Astrocyte (in vitro differentiated cells and primary cell): ENCODE measurements around the gene SENP1. TPM values are rescaled to one million over a fixed set of nuclear protein-coding genes. Genes with fewer than 3 reads are reported as not detected.

ENCODE experiments used
- DNase-seq: peaks from one replicate; pipeline ENCODE4 v3.0.0-alpha.2; 2010; ENCODE audit warnings: low read depth
- FAIRE-seq: peaks from 2 replicates; lab custom pipeline; 2011; peaks lifted over from hg19 to GRCh38; lab: Jason Lieb, UNC
- H2AFZ ChIP-seq: 2 replicates; pipeline ENCODE4 v1.6.0; 2012; ENCODE audit warnings: low read depth, low read length, inconsistent platforms
- H3K27ac ChIP-seq: 2 replicates; pipeline ENCODE4 v1.5.1; 2011; ENCODE audit warnings: low read depth, low read length, inconsistent platforms
- H3K27me3 ChIP-seq: 2 replicates; pipeline ENCODE4 v1.6.0; 2011; ENCODE audit warnings: low read length, inconsistent platforms; ENCODE audit not compliant: insufficient read depth
- H3K36me3 ChIP-seq: 2 replicates; pipeline ENCODE4 v1.5.1; 2011; ENCODE audit warnings: low read length, inconsistent platforms; ENCODE audit not compliant: insufficient read depth
- H3K4me1 ChIP-seq: 2 replicates; pipeline ENCODE4 v1.5.1; 2011; ENCODE audit warnings: low read length, inconsistent platforms; ENCODE audit not compliant: insufficient read depth
- H3K4me2 ChIP-seq: 2 replicates; pipeline ENCODE4 v1.6.0; 2012; ENCODE audit warnings: low read length, inconsistent platforms
- H3K4me3 ChIP-seq: 2 replicates; pipeline ENCODE4 v1.5.1; 2011; ENCODE audit warnings: low read depth, mild to moderate bottlenecking, low read length, inconsistent platforms; ENCODE audit not compliant: insufficient read depth
- H3K79me2 ChIP-seq: 2 replicates; pipeline ENCODE4 v1.6.0; 2012; ENCODE audit warnings: mild to moderate bottlenecking, low read length, inconsistent platforms; ENCODE audit not compliant: insufficient read depth
- H3K9ac ChIP-seq: 2 replicates; pipeline ENCODE4 v1.6.0; 2012; ENCODE audit warnings: mild to moderate bottlenecking, low read length, inconsistent platforms
- H3K9me3 ChIP-seq: 2 replicates; pipeline ENCODE4 v1.5.1; 2012; ENCODE audit warnings: low read depth, mild to moderate bottlenecking, low read length, inconsistent platforms; ENCODE audit not compliant: insufficient read depth
- H4K20me1 ChIP-seq: 2 replicates; pipeline ENCODE4 v1.6.0; 2012; ENCODE audit warnings: low read length, inconsistent platforms; ENCODE audit not compliant: insufficient read depth
- H3K27ac Mint-ChIP-seq: one replicate; pipeline ENCODE4 v1.8.0; 2021; ENCODE audit warnings: mild to moderate bottlenecking, mixed read lengths; ENCODE audit not compliant: unreplicated experiment
- H3K27me3 Mint-ChIP-seq: one replicate; pipeline ENCODE4 v1.8.0; 2021; ENCODE audit warnings: low read depth, mixed read lengths; ENCODE audit not compliant: unreplicated experiment
- H3K36me3 Mint-ChIP-seq: one replicate; pipeline ENCODE4 v1.8.0; 2021; ENCODE audit warnings: low read depth, mixed read lengths; ENCODE audit not compliant: unreplicated experiment
- H3K4me1 Mint-ChIP-seq: one replicate; pipeline ENCODE4 v1.8.0; 2021; ENCODE audit warnings: low read depth, mixed read lengths; ENCODE audit not compliant: unreplicated experiment
- H3K4me3 Mint-ChIP-seq: one replicate; pipeline ENCODE4 v1.8.0; 2021; ENCODE audit warnings: mild to moderate bottlenecking, moderate library complexity, mixed read lengths; ENCODE audit not compliant: unreplicated experiment
- H3K9me3 Mint-ChIP-seq: one replicate; pipeline ENCODE4 v1.8.0; 2021; ENCODE audit warnings: mild to moderate bottlenecking, mixed read lengths; ENCODE audit not compliant: unreplicated experiment
- CTCF ChIP-seq: IDR thresholded peaks from 2 replicates; pipeline ENCODE4 v1.5.1; 2011; ENCODE audit warnings: low read depth, mild to moderate bottlenecking, inconsistent platforms, low read length, moderate library complexity; ENCODE audit not compliant: insufficient read depth
- EZH2 ChIP-seq: IDR thresholded peaks from 2 replicates; pipeline ENCODE4 v1.6.1; 2012; ENCODE audit warnings: mild to moderate bottlenecking, low read length, inconsistent platforms; ENCODE audit not compliant: insufficient read depth
- total RNA-seq: library from RNA; stranded (reverse); gene quantifications from 2 replicates; pipeline ENCODE4 v1.2.1, GENCODE V29; 2021

SENP1 gene
- total RNA-seq, 1 donor from 2014 or later, result 13.6 TPM

DNA sequence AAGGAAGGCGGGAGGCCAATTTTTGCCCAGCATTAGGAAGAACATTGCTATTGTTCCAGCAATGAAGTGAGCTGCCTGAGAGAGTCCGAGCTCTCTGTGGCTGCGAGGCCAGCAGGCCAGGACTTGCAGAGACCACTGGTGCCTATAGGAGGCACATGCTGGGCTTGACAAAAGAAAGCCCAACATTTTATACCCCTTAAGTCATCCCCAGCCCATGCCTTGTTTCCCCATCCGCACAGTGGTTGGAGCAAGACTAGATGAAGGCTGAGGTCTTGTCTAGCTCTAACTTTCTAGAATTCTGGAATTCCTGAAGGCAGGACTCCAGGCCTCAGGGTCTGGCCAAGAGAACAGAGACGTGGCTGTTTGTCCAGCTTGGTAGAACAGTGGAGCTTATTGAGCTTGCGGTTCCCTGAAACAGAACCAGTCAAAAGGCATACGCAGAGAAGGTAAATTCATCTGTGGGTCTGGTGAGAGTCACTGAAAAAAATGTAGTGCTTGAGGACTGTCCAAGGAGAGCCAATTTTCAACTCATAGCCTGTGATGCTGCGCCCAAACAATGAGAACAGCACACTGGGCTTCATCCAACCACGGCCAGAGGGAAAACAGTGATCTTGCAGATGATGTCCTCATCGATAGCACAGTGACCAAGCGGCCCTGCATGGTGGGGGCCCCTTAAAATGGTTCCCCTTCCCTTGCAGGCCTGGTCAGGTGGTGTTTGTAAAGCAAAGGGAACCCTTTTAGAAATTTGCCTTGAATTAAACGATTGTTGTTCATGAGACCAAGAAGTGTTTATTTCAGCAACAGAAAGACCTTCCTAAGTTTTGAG lies 74.5 kb downstream of the SENP1 start:
- Histone ChIP-seq H2AFZ (no peak overlapping the region), H3K9ac (no peak overlapping the region), H3K4me2 (no peak overlapping the region), H3K9me3 (no peaks in the 10 kb centered on the region), H4K20me1 (no peaks in the 10 kb centered on the region), H3K79me2 (no peaks in the 10 kb centered on the region), H3K27me3 (no peaks in the 10 kb centered on the region), H3K36me3 (no peaks in the 10 kb centered on the region), H3K27ac (no peak overlapping the region), H3K4me3 (no peak overlapping the region), H3K4me1 (no peaks in the 10 kb centered on the region)
- H3K27me3 Mint-ChIP-seq, result peaks cover 3% of the 10 kb centered on the region
- H3K9me3 Mint-ChIP-seq, result no peaks in the 10 kb centered on the region
- no peak for TF ChIP-seq CTCF
- H3K27ac Mint-ChIP-seq, result no peak overlapping the region
- FAIRE-seq (no peak), DNase-seq (no peak)
- no peaks in the 10 kb centered on the region for H3K36me3 Mint-ChIP-seq
- H3K4me1 Mint-ChIP-seq, result peaks cover 19% of the 10 kb centered on the region
- H3K4me3 Mint-ChIP-seq, result no peak overlapping the region

DNA sequence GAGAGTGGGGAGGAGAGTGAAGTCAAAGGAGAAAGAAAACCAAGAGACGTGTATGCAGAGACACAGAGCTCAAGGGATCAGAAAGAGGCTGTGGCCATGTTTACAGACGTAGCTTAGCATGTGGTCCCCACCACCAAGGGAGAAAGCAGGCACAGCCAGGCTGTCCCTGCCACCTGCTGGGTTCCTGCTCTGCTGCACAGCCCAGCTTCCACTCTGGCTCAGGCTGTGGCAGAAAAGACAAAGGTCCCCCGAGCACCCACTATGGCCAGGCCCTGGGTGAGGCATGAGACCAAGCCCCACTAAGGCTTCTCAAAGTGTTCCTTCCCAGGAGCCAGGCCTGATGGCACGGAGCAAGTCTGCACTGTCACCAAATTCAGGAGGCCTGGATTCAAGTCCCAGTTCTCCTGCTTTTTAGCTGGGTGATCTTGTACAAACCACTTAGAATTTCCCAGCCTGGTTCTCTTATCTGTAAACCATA lies 75.7 kb downstream of the SENP1 start:
- no peaks in the 10 kb centered on the region for H3K36me3 Mint-ChIP-seq
- H3K27me3 Mint-ChIP-seq, result peaks cover 4% of the 10 kb centered on the region
- H3K27ac Mint-ChIP-seq, result no peak overlapping the region
- H3K4me3 Mint-ChIP-seq, result no peak overlapping the region
- no peak overlapping the region for H2AFZ ChIP-seq
- FAIRE-seq, result no peak
- no peaks in the 10 kb centered on the region for H3K27me3 ChIP-seq
- no peaks in the 10 kb centered on the region for H4K20me1 ChIP-seq
- H3K79me2 ChIP-seq, result no peaks in the 10 kb centered on the region
- H3K36me3 ChIP-seq, result no peaks in the 10 kb centered on the region
- no peak overlapping the region for H3K27ac ChIP-seq
- H3K9me3 Mint-ChIP-seq, result no peaks in the 10 kb centered on the region
- no peak overlapping the region for H3K4me3 ChIP-seq
- DNase-seq, result no peak
- no peak for TF ChIP-seq CTCF
- no peak for TF ChIP-seq EZH2
- H3K4me1 Mint-ChIP-seq, result peaks cover 19% of the 10 kb centered on the region
- H3K9ac ChIP-seq, result no peak overlapping the region
- no peak overlapping the region for H3K4me2 ChIP-seq
- H3K9me3 ChIP-seq, result no peaks in the 10 kb centered on the region
- no peaks in the 10 kb centered on the region for H3K4me1 ChIP-seq
